HEK293T (cell line): ENCODE measurements around the gene CENPT.

Experiments used
- BHLHE40 ChIP-seq: fragments of 450-650 bp; IDR thresholded peaks from 2 replicates; pipeline ENCODE4 v1.6.1; 2016; ENCODE audit warnings: mild to moderate bottlenecking, moderate library complexity, borderline replicate concordance
- ELF4 ChIP-seq: fragments of 450-650 bp; IDR thresholded peaks from 2 replicates; pipeline ENCODE4 v1.6.1; 2017; ENCODE audit warnings: antibody characterized with exemption
- FOXK2 ChIP-seq: fragments of 450-650 bp; IDR thresholded peaks from 2 replicates; pipeline ENCODE4 v1.6.1; 2016; ENCODE audit warnings: mild to moderate bottlenecking
- FOXM1 ChIP-seq: fragments of 450-650 bp; IDR thresholded peaks from 2 replicates; pipeline ENCODE4 v1.6.1; 2017; ENCODE audit warnings: mild to moderate bottlenecking, borderline replicate concordance
- LEF1 ChIP-seq: fragments of 450-650 bp; IDR thresholded peaks from 2 replicates; pipeline ENCODE4 v1.6.1; 2017; ENCODE audit warnings: mild to moderate bottlenecking, borderline replicate concordance
- SP1 ChIP-seq: fragments of 450-650 bp; IDR thresholded peaks from 2 replicates; pipeline ENCODE4 v1.6.1; 2017
- TF ChIP-seq, protein P1 (sequence below): fragments of 450-650 bp; IDR thresholded peaks from 2 replicates; pipeline ENCODE4 v1.6.1; 2016

- no peak for TF ChIP-seq ELF4
- no peak for TF ChIP-seq FOXM1
- no peak for TF ChIP-seq BHLHE40
- no peak for TF ChIP-seq SP1
- TF ChIP-seq FOXK2: no peak
- no peak for TF ChIP-seq LEF1
- TF ChIP-seq, protein P1, sequence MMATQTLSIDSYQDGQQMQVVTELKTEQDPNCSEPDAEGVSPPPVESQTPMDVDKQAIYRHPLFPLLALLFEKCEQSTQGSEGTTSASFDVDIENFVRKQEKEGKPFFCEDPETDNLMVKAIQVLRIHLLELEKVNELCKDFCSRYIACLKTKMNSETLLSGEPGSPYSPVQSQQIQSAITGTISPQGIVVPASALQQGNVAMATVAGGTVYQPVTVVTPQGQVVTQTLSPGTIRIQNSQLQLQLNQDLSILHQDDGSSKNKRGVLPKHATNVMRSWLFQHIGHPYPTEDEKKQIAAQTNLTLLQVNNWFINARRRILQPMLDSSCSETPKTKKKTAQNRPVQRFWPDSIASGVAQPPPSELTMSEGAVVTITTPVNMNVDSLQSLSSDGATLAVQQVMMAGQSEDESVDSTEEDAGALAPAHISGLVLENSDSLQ: no peak
Observed at GRCh38 chr16:67861877-67862276, 14.4 kb upstream of the CENPT start.
